CD8-positive, alpha-beta memory T cell (primary cell): Measurements from ENCODE around the gene C6orf62. TPM values are rescaled to one million over a fixed set of nuclear protein-coding genes. Genes with fewer than 3 reads are reported as not detected.
A peak's percentile ranks its signal among the peaks of the same experiment; 100 is the strongest.
"Not testable (repeated sequence)": the region's sequence is repeated elsewhere in the genome, so short reads cannot be mapped to it uniquely, and the experiment has no call there.

Experiments used
- CTCF ChIA-PET: fragments of 350-600 bp; sonication (Branson Sonifier 250); formaldehyde crosslinking; loops from one replicate; lab custom pipeline; 2021; ENCODE audit warnings: antibody characterized with exemption; lab: Charles Lee
- POLR2A ChIA-PET: fragments of 350-600 bp; sonication (Branson Sonifier 250); formaldehyde crosslinking; loops from one replicate; lab custom pipeline; 2021; ENCODE audit warnings: antibody characterized with exemption; lab: Charles Lee
- DNase-seq, 5 donors: peaks; one replicate each; pipeline versions ENCODE4 v3.0.0 to v3.0.0-alpha.2; 2020 to 2022; ENCODE audit warnings: mixed read lengths in 1 of 5
- H3K27ac ChIP-seq: one replicate; pipeline ENCODE4 v1.7.0; 2013; ENCODE audit warnings: low read depth, mild to moderate bottlenecking, low read length, moderate library complexity
- H3K27me3 ChIP-seq: 2 replicates; pipeline ENCODE4 v1.7.0; 2013; ENCODE audit warnings: low read length, mild to moderate bottlenecking; ENCODE audit not compliant: insufficient read depth, poor library complexity, severe bottlenecking
- H3K36me3 ChIP-seq: 2 replicates; pipeline ENCODE4 v1.7.0; 2013; ENCODE audit warnings: mild to moderate bottlenecking, low read length, moderate library complexity; ENCODE audit not compliant: insufficient read depth
- H3K4me1 ChIP-seq: 2 replicates; pipeline ENCODE4 v1.7.0; 2013; ENCODE audit warnings: mild to moderate bottlenecking, low read length, moderate library complexity; ENCODE audit not compliant: insufficient read depth
- H3K4me3 ChIP-seq: 2 replicates; pipeline ENCODE4 v1.7.0; 2013; ENCODE audit warnings: mild to moderate bottlenecking, low read length
- H3K9me3 ChIP-seq: 2 replicates; pipeline ENCODE4 v1.7.0; 2013; ENCODE audit warnings: mild to moderate bottlenecking, low read length
- H3K27ac Mint-ChIP-seq, 8 donors: one replicate each; pipeline ENCODE4 v1.8.0; 2020 to 2021; ENCODE audit warnings: mixed read lengths in 8 of 8, mild to moderate bottlenecking in 6 of 8, inconsistent platforms in 3 of 8, moderate library complexity in 3 of 8
- H3K27me3 Mint-ChIP-seq, 2 donors: one replicate each; pipeline ENCODE4 v1.8.0; 2020 to 2021; ENCODE audit warnings: mixed read lengths in 2 of 2, mild to moderate bottlenecking in 1 of 2, moderate library complexity in 1 of 2
- H3K36me3 Mint-ChIP-seq, 3 donors: one replicate each; pipeline ENCODE4 v1.8.0; 2020 to 2021; ENCODE audit warnings: mixed read lengths in 3 of 3, inconsistent platforms in 1 of 3, mild to moderate bottlenecking in 1 of 3
- H3K4me1 Mint-ChIP-seq, 3 donors: one replicate each; pipeline ENCODE4 v1.8.0; 2020 to 2021; ENCODE audit warnings: mixed read lengths in 3 of 3, inconsistent platforms in 1 of 3, mild to moderate bottlenecking in 1 of 3
- H3K4me3 Mint-ChIP-seq, 7 donors: one replicate each; pipeline ENCODE4 v1.8.0; 2020 to 2021; ENCODE audit warnings: mixed read lengths in 7 of 7, mild to moderate bottlenecking in 6 of 7, moderate library complexity in 4 of 7, inconsistent platforms in 2 of 7
- H3K9me3 Mint-ChIP-seq, 5 donors: one replicate each; pipeline ENCODE4 v1.8.0; 2020 to 2022; ENCODE audit warnings: mixed read lengths in 5 of 5, mild to moderate bottlenecking in 3 of 5, moderate library complexity in 2 of 5, inconsistent platforms in 1 of 5
- polyA plus RNA-seq: library from polyadenylated mRNA; unstranded; fragments of 300-500 nt; fragmentation: Illumina TruSeq; gene quantifications from one replicate; pipeline ENCODE4 v1.2.3, GENCODE V29; 2021
- total RNA-seq, 2 experiments: library from RNA; stranded (reverse); gene quantifications; one replicate each; pipeline ENCODE4 v1.2.3, GENCODE V29; 2021

C6orf62 gene
- total and polyA plus RNA-seq, 3 experiments from 2014 or later = 95.1 to 120 (median 95.6) TPM

- H3K27ac ChIP-seq = no peak overlapping the region
- no peaks in the 10 kb centered on the region for H3K36me3 ChIP-seq
- H3K9me3 Mint-ChIP-seq = no peaks in the 10 kb centered on the region
- H3K36me3 Mint-ChIP-seq = no peaks in the 10 kb centered on the region
- H3K4me3 Mint-ChIP-seq = no peak overlapping the region
- H3K27me3 ChIP-seq = no peaks in the 10 kb centered on the region
- ChIA-PET POLR2A (no interaction called here), CTCF (interaction anchor here (1.5 kb wide), 1 partner anchor 9 kb away, joined by 3 read pairs; no protein-coding TSS in a partner anchor)
- no peak overlapping the region for H3K4me3 ChIP-seq
- H3K27me3 Mint-ChIP-seq = peaks cover 0 to 12% of the 10 kb centered on the region in 2 donors
- no peaks in the 10 kb centered on the region for H3K4me1 ChIP-seq
- no peak overlapping the region for H3K27ac Mint-ChIP-seq
- H3K9me3 ChIP-seq = no peaks in the 10 kb centered on the region
- H3K4me1 Mint-ChIP-seq = no peaks in the 10 kb centered on the region
- no peak for DNase-seq
Observed at GRCh38 chr6:24738741-24739140, 19.8 kb upstream of the C6orf62 start.

DNA sequence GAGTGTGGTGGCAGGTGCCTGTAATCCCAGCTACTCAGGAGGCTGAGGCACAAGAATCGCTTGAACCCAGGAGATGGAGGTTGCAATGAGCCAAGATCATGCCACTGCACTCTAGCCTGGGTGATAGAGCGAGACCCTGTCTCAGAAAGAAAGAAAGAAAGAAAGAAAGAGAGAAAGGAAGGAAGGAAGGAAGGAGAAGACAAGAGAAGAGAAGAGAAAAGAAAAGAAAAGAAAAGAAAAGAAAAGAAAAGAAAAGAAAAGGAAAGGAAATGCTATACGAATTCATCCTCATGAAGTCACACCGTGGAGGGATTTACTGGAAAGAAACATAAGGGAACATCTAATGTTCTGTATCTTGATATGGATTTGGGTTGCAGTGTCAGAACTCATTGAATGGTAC lies 15.8 kb upstream of the C6orf62 start:
- POLR2A ChIA-PET, CTCF ChIA-PET: not testable (repeated sequence)

DNA sequence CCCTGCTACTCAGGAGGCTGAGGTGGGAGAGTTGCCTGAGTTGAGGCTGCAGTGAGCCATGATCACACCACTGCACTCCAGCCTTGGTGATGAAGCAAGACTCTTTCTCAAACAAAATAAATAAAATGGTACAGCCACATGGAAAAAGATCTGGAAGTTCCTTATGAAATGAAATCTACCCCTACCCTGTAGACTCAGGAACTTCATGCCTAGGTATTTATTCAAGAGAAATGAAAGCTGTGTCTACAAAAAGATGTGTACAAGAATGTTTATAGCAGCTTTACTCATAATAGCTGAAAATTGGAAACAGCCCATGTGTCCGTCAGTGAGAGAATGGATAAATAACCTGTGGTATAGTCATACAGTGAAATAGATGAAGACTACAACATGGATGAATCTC lies 15.2 kb upstream of the C6orf62 start:
- peaks cover 5% of the 10 kb centered on the region for H3K9me3 ChIP-seq
- DNase-seq = no peak
- H3K27me3 ChIP-seq = no peaks in the 10 kb centered on the region
- ChIA-PET POLR2A (no interaction called here), CTCF (no interaction called here)
- Mint-ChIP-seq H3K9me3 (peaks cover 10 to 22% (median 17%) of the 10 kb centered on the region in 5 donors), H3K27ac (no peak overlapping the region), H3K4me1 (no peaks in the 10 kb centered on the region), H3K4me3 (no peak overlapping the region), H3K36me3 (peaks cover 3 to 17% (median 4%) of the 10 kb centered on the region in 3 donors), H3K27me3 (peaks cover 0 to 14% of the 10 kb centered on the region in 2 donors)
- H3K4me1 ChIP-seq = no peaks in the 10 kb centered on the region
- H3K27ac ChIP-seq = no peak overlapping the region
- no peaks in the 10 kb centered on the region for H3K36me3 ChIP-seq
- H3K4me3 ChIP-seq = no peak overlapping the region

More for the DNA sequence above, 15.8 kb upstream of the C6orf62 start:
- not testable (repeated sequence) for H3K36me3 ChIP-seq, H3K9me3 ChIP-seq, H3K27me3 ChIP-seq, H3K27ac ChIP-seq, H3K4me1 Mint-ChIP-seq, H3K4me3 Mint-ChIP-seq, DNase-seq, H3K4me3 ChIP-seq, H3K27ac Mint-ChIP-seq, H3K4me1 ChIP-seq
- Mint-ChIP-seq H3K27me3 (peaks cover 0 to 14% of the 10 kb centered on the region in 2 donors), H3K9me3 (peaks cover 10 to 22% (median 17%) of the 10 kb centered on the region in 5 donors), H3K36me3 (peaks cover 3 to 14% (median 4%) of the 10 kb centered on the region in 3 donors)

GRCh38 chr6:24731456-24732134 lies 12.6 kb upstream of the C6orf62 start:
- H3K27me3 ChIP-seq, H3K27ac Mint-ChIP-seq, DNase-seq, H3K36me3 ChIP-seq, H3K27ac ChIP-seq, H3K4me3 ChIP-seq, H3K4me3 Mint-ChIP-seq, H3K9me3 ChIP-seq, H3K4me1 ChIP-seq, H3K4me1 Mint-ChIP-seq, CTCF ChIA-PET: not testable (repeated sequence)
- Mint-ChIP-seq H3K27me3 (peaks cover 8 to 29% of the 10 kb centered on the region in 2 donors), H3K36me3 (peaks cover 3 to 23% (median 4%) of the 10 kb centered on the region in 3 donors), H3K9me3 (peaks cover 10 to 22% (median 17%) of the 10 kb centered on the region in 5 donors)
- POLR2A ChIA-PET = interaction anchor here (1.0 kb wide), 1 partner anchor 12 kb away, joined by 3 read pairs; the partner anchor contains the start of gene C6orf62

DNA sequence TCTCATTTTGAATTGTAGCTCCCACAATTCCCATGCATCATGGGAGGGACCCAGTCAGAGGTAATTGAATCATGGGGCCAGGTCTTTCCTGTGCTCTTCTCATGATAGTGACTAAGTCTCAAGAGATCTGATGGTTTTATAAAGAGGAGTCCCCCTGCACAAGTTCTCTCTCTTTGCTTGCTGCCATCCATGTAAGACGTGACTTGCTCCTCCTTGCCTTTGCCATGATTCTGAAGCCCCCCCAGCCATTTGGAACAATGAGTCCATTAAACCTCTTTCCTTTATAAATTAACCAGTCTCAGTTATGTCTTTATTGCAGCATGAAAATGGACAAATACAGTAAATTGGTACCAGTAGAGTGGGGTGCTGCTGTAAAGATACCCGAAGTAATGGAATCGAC lies 11.7 kb upstream of the C6orf62 start:
- peaks cover 3 to 23% (median 4%) of the 10 kb centered on the region in 3 donors for H3K36me3 Mint-ChIP-seq
- H3K27me3 ChIP-seq, H3K9me3 ChIP-seq, H3K4me1 ChIP-seq, H3K4me3 Mint-ChIP-seq, DNase-seq, POLR2A ChIA-PET, CTCF ChIA-PET, H3K4me1 Mint-ChIP-seq, H3K4me3 ChIP-seq, H3K27ac ChIP-seq, H3K36me3 ChIP-seq, H3K27ac Mint-ChIP-seq: not testable (repeated sequence)
- H3K9me3 Mint-ChIP-seq = peaks cover 10 to 22% (median 17%) of the 10 kb centered on the region in 5 donors
- peaks cover 8 to 30% of the 10 kb centered on the region in 2 donors for H3K27me3 Mint-ChIP-seq

- H3K4me1 Mint-ChIP-seq = peaks cover 19 to 27% (median 25%) of the 10 kb centered on the region in 3 donors
- peak overlapping the region in 1 of 7 donors; percentile 2 for H3K4me3 Mint-ChIP-seq
- Histone ChIP-seq H3K4me3 (no peak overlapping the region), H3K9me3 (no peaks in the 10 kb centered on the region), H3K27me3 (no peaks in the 10 kb centered on the region), H3K4me1 (peaks cover 14% of the 10 kb centered on the region), H3K36me3 (no peaks in the 10 kb centered on the region), H3K27ac (no peak overlapping the region)
- H3K36me3 Mint-ChIP-seq = peaks cover 0 to 27% (median 5%) of the 10 kb centered on the region in 3 donors
- H3K9me3 Mint-ChIP-seq = no peaks in the 10 kb centered on the region
- H3K27me3 Mint-ChIP-seq = peaks cover 7 to 16% of the 10 kb centered on the region in 2 donors
- POLR2A ChIA-PET = no interaction called here
- DNase-seq = no peak
- peak overlapping the region in 5 of 8 donors; percentile 51 to 99 (median 83) for H3K27ac Mint-ChIP-seq
- CTCF ChIA-PET = interaction anchor here (0.8 kb wide), 1 partner anchor 10 kb away, joined by 3 read pairs; no protein-coding TSS in a partner anchor
Observed at GRCh38 chr6:24723270-24723669, 4.3 kb upstream of the C6orf62 start.

- Histone ChIP-seq H3K4me1 (peaks cover 29% of the 10 kb centered on the region), H3K9me3 (no peaks in the 10 kb centered on the region), H3K27me3 (no peaks in the 10 kb centered on the region), H3K36me3 (peaks cover 4% of the 10 kb centered on the region), H3K4me3 (peak overlapping the region; percentile 80), H3K27ac (peak overlapping the region; percentile 100)
- H3K36me3 Mint-ChIP-seq = peaks cover 3 to 42% (median 10%) of the 10 kb centered on the region in 3 donors
- DNase-seq = peak in 3 of 5 donors; percentile 78 to 91 (median 82)
- peaks cover 5% of the 10 kb centered on the region in 2 donors for H3K27me3 Mint-ChIP-seq
- peak overlapping the region; percentile 94 to 100 (median 98) for H3K27ac Mint-ChIP-seq
- no peaks in the 10 kb centered on the region for H3K9me3 Mint-ChIP-seq
- peak overlapping the region; percentile 89 to 100 (median 96) for H3K4me3 Mint-ChIP-seq
- POLR2A ChIA-PET = interaction anchor here (0.6 to 1.9 kb wide), 8 partner anchors 12 to 416 kb away, joined by 3 to 7 read pairs (median 4); partner anchors contain the start of genes ACOT13, ALDH5A1, GMNN and TDP2
- peaks cover 34 to 44% (median 41%) of the 10 kb centered on the region in 3 donors for H3K4me1 Mint-ChIP-seq
- CTCF ChIA-PET = interaction anchor here (0.8 to 1.2 kb wide), 3 partner anchors 141 to 305 kb away, joined by 3 to 4 read pairs (median 3); no protein-coding TSS in a partner anchor
Observed at GRCh38 chr6:24721461-24722215, 2.7 kb upstream of the C6orf62 start.
